ENCODE results near the gene OLA1.

OLA1 gene

DNA sequence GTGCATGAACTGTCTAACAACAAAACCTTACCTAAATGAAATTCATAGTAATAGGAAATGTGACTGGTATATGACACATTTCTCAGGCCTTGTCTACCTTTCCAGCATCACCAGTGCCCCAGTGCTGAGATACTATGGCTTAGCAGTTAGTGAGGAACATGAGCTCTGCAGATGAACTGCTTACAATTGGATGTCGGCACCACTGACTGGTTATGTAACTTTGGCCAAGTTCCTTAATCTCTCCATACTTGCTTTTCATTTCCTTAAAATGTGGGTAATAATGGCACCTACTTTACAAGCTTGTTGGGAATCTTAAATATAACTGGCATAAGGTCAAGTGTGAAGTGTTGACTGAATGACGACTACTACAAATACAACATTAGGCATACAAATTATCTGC lies 136.3 kb downstream of the OLA1 start:
- no peak for DNase-seq

GRCh38 chr2:174108579-174108978 lies 139.8 kb downstream of the OLA1 start:
- no peak for DNase-seq

DNA sequence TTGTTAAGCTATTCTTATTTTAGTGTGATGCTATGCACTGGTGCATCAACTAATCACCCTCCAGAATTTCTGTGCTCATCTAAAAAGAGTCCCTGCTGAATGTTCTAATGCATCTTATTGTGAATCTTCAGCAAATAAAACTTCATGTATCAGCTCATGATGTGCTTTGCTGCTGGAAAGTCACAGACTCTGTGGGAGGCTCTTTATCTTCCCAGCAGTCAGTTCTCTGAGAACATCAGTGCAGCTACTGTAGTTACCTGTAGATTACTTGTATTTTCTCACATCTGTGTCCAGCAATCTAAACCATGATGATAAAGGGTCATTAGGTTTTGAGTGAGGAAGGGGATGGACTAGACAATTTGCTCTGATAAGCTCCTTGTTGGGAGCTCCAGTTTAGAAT lies 141.6 kb downstream of the OLA1 start:
- DNase-seq, result no peak

DNA sequence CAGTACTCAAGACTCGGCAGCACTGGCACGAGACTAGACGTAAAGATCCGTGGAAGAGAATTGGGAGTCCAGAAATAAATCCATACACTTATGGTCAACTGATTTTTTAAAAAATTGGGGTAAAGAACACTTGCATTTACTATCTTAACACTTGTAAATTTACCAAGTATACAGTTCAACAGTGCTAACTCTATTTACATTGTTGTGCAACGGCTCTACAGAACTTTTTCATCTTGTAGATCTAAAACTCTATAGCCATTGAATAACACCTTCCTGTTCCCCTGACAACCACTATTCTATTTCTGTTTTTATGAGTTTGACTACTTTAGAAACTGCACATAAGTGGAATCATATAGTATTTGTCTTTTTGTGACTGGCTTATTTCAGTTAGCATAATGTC lies 153.8 kb downstream of the OLA1 start:
- DNase-seq, result no peak

GRCh38 chr2:174090476-174090875 lies 157.9 kb downstream of the OLA1 start:
- DNase-seq, result no peak

DNA sequence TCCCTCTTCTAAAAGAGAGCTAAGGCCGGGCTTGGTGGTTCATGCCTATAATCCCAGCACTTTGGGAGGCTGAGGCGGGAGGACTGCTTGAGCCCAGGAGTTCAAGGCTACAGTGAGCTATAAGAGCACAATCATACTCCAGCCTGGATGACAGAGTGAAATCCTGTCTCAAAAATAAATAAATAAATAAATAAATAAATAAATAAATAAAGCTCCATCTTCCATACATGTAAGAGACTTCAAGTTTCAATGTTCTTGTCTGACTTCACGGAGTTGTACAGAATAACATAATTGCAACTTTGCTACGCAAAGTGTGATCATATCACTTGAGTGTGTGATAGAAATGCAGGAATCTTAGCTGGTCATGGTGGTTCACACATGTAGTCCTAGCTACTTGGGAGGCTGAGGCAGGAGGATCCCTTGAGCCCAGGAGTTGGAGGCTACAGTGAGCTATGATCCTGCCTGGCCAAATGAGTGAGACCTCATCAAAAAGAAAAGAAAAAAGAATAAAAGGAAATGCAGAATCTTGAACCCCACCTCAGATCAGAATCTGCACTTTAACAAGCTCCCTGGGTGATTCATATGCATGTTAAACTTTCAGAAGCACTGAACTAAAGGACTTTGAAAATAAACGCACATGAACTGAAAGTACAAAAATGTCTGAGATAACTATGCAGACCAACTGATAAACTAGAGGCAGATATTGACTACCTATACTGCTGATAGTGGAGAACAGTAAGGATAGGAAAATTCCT lies 159.4 kb downstream of the OLA1 start:
- DNase-seq, result no peak

- DNase-seq, result no peak
These were observed 161.6 kb downstream of the OLA1 start for GRCh38 chr2:174086708-174087107.

- no peak for DNase-seq
These were observed 162.6 kb downstream of the OLA1 start for GRCh38 chr2:174085781-174086180.

DNA sequence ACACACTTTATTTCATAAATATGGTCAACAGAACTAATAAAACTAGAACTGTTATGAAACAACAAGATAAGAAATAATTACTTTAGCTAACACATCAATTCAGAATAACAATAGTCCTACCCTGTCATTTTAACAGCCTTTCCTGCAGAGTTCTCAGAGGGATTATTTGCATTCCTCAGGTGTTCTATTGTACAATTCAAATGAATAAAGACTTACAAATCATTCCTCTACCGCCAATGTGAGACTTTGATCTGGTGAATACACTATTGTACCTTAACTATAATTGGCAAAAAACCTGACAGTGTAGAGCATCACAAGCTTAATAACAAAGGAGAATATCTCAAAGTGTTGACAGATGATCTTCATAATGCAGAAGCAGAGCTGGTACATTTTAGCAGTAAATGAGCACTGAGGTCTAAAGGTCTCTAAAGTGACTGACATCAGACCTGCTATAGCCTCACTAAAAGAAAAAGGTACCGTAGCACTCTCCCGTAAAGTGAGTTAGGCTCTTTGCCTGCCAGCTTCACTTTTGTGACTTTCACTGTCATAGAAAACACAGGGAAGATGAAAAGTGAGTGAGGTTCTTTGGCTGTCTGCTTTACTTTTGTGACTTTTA lies 164.4 kb downstream of the OLA1 start:
- no peak for DNase-seq

- DNase-seq, result no peak
These were observed 167.6 kb downstream of the OLA1 start for GRCh38 chr2:174080672-174081121.

GRCh38 chr2:174078275-174078674 lies 170.1 kb downstream of the OLA1 start:
- DNase-seq, result no peak

DNA sequence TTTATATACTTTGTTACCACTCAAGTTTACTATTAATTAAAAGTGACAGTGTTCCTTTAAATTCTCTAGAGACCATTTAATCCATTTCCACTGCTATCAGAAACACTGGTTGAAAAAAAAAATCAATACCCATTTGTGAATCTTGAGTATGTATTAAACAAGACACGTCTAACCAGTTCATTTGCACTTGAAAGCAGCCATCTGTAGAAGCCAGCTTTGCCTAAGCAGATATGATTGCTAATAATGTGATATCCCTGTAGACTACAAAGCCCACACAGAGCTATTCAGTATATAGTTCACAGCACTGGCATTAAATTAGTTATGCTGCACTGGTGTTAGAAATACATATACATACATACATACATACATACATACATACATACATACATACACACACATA lies 171.4 kb downstream of the OLA1 start:
- DNase-seq, result no peak

GRCh38 chr2:174076040-174076439 lies 172.3 kb downstream of the OLA1 start:
- no peak for DNase-seq

- DNase-seq, result no peak
These were observed 173.5 kb downstream of the OLA1 start for GRCh38 chr2:174074831-174075230.

GRCh38 chr2:174072857-174073256 lies 175.5 kb downstream of the OLA1 start:
- no peak for DNase-seq

GRCh38 chr2:174072069-174072468 lies 176.3 kb downstream of the OLA1 start:
- DNase-seq, result no peak

DNA sequence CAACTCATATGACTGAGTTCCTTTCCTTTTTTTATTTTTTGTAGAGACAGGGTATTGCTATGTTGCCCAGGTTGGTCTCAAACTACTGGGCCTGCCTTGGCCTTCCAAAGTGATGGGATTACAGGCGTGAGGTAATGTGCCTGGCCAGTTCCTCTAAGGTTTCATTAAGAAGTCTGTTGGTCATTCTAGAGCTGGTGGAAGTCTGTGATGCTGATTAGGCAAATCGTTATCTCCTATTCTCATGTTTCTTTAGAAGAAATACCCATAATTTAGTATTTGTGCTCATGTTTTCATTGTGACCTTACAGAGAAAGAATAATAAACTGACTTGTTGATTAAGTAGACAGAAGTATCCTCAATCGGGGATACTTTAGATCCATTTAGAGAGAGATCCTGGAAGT lies 177.0 kb downstream of the OLA1 start:
- no peak for DNase-seq

DNA sequence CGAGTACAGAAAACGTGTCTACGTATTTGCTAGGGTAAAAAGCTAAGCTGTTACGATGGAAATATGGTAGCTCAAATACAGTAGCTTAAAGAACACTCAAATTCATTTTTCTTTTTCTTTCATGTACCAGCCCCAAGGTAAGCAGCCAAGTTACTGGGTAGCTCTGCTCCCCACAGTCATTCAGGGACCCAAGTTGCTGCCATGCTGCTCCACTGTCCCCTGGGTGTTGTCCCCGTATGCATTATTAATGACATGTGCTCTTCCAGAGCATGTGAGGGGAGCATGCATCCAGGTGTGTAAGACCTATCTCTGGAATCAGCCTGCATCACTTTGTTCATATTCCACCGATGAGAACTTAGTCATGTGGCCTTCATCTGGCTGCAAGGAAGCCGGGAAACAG lies 178.1 kb downstream of the OLA1 start:
- DNase-seq, result no peak

DNA sequence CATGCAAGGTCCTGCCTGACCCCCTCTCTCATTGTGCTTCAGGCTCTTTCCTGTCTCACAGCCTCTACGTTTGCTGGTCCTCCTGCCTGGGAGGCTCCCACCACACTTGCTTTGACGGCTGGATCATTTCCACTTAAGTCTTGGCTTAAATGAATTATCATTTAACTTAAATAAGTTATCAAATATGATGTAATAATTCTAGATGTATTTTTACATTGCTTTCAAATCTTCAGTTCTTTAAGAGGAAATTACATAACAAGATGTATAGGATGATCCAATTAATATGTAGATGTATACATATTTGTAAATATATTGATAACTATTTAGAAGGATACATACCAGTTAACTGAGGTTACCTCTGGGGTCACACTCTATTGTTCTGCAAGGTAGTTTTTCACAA lies 180.5 kb downstream of the OLA1 start:
- DNase-seq, result no peak

DNA sequence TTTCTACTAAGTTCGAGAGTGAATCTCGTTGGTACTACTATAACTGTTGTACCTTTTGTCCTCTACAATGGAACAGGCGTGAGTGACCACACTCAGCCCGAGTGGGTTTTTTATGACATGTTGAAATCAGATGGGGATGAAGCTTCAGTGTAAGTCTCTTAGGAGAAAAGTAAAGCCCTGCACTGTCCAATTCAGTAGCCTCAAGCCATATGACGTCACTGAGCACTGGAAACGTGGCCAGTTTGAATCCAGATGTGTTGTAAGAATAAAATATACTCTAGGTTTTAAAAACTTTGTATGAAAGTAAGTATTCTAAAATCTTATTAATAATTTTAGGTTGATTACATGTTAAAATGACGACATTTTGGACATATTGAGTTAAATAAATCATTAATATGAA lies 181.5 kb downstream of the OLA1 start:
- no peak for DNase-seq

DNA sequence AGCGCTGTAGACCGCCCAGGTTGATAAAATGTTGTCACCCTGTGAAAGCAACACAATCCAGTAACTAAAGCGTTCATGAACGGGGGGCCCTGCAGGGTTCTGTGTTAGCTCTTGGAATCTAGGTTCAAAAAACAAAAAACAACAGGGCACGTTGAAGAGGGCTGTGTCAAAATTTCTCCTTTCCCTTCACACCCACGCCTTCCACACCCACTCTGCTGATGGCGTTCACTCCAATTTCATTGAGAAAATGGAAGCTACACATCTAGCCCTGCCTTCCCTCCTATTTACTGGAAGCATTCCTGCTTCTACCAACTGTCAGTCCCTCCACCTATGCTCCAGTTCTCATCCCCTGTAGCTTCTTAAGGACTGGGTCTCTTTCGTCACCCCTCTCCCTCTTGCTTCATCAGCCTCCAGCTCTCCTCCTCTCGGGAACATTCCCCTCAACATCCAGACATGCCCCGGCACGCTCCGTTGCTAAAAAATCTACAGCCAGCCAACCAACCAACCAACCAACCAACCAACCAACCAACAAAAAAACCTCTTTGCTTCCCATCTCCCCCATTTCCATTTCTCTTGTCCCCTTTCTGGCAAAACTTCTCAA lies 184.7 kb downstream of the OLA1 start:
- DNase-seq, result no peak

DNA sequence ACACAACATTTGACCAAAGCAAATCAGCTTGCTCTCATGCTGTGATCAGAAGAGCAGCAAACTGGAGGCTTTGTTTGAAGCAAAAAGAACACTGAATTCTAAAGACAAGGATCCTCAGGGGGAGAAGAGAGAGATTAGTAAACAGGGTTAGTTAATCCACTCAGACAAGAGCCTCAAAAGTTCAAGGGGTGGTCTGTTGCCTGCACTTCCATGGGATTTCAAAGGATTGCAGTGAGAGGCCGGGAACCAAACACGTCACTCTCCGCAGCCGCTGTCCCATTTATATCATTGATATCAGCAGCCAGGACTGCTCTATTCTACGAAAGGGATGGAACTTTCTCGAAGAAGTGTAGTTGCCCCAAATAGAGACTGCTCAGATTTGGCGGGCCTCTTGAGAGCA lies 185.4 kb downstream of the OLA1 start:
- no peak for DNase-seq

- DNase-seq, result no peak
These were observed 188.5 kb downstream of the OLA1 start for GRCh38 chr2:174059884-174060244.

DNA sequence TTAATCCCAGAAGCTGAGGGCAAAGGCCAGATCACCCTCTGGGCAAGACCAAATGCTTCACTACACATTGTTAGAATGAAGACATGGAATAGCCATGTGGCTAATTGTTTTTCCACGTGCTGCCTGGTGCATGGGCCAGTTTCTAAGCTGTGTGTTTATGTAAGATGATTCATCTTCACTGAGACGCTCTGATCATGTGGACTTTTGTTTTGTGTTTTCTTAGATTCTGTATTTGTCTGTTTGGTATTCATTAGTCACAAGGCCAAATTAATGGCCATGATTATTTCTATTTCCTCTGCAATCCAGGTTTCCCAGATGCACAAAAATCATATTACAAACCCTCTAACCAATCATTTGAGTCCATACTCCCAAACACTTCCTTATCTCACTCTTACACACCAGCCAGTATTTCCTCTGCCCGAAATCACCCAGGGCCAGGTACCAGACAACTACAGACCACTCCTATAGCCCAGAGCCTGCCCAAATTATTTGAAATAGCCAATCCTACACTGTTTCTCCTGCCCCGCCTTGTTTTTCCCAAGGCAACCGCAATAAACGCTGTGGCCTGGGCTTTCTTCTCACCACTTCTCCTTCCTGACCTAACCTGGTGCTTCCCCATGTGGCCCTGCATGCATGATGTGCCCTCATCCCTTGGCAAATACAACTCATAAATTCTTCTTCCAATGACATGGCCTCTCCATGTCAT lies 189.0 kb downstream of the OLA1 start:
- no peak for DNase-seq
